HG02852 (cell line): ENCODE measurements around the gene EGFL6.

Source experiments
- ATAC-seq: cut with Tn5 transposase; IDR thresholded peaks from one replicate; pipeline ENCODE4 v1.9.1; 2021; ENCODE audit warnings: mild to moderate bottlenecking, moderate library complexity; ENCODE audit not compliant: unreplicated experiment

The EGFL6 gene

DNA sequence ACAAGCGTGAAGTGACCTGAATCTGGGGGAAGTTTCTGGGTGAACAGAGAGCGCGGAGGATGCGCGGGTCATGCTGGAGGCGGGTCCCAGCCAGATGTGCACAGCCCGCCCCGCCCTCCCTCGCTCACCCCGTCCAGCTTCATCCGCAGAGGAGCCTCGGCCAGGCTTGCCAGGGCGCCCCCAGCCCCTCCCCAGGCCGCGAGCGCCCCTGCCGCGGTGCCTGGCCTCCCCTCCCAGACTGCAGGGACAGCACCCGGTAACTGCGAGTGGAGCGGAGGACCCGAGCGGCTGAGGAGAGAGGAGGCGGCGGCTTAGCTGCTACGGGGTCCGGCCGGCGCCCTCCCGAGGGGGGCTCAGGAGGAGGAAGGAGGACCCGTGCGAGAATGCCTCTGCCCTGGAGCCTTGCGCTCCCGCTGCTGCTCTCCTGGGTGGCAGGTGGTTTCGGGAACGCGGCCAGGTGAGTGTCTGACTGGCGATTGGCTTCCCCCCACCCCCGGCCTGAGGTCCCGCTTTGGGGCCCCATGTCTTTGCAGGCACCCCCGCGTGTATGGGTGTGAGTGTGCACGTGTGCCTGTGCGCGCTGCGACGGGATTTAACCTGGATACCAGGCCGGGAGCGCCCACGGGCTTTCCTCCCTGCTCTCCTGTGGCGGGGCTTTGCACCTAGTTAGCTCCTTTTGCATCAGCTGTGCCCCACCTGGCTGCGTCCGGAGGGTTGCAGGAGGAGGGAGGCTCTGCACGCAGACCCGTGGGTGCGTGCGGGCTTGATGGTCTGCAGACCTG is at the start of gene EGFL6:
EGFL6 (plus strand) TSS at position 123 of the 782 bp plus-strand sequence; CDS start at position 384, 261 bp downstream.
- ATAC-seq, result no peak

GRCh38 chrX:13520351-13520750 is 49.0 kb upstream of the EGFL6 start:
- no peak for ATAC-seq

DNA sequence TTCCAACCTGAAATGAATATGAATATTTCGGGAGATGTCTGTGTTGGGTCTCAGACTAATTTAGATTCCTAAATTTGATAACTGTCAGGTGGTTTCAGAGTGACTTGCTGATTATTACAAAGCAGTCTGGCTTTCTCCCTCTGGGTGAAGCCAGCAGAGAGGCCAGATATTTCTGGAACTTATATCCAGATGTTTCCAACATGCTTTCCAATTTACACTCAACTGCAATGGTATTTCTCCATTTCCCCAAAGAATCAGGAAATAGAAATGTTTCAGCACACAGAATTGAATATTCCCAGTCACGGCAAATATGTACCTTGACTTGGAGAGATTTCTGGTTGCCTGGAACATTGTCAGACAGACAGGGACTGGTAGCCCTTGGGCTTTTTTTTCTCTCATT is 48.5 kb upstream of the EGFL6 start:
- no peak for ATAC-seq

DNA sequence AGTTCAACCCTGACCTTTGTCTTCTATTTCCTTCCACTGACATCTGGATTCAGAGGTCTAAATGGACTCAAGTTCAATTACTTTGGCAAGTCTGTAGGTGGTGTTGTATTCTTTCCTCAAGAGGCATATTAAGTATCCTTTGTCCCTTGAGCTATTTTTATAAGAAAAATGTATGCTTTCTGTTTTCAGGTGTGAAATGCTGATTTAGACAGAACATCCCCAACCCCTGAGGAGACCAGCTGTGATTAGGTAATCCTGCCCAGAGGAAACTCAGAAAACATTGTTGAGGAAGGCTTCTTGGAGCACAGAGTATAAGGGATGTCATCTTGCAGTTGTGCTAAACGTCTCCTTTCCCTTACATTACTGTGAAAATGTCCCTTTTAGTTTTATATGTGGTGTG is 46.6 kb upstream of the EGFL6 start:
- ATAC-seq, result no peak

- ATAC-seq, result no peak
Observed at GRCh38 chrX:13533726-13534125, 35.7 kb upstream of the EGFL6 start.

DNA sequence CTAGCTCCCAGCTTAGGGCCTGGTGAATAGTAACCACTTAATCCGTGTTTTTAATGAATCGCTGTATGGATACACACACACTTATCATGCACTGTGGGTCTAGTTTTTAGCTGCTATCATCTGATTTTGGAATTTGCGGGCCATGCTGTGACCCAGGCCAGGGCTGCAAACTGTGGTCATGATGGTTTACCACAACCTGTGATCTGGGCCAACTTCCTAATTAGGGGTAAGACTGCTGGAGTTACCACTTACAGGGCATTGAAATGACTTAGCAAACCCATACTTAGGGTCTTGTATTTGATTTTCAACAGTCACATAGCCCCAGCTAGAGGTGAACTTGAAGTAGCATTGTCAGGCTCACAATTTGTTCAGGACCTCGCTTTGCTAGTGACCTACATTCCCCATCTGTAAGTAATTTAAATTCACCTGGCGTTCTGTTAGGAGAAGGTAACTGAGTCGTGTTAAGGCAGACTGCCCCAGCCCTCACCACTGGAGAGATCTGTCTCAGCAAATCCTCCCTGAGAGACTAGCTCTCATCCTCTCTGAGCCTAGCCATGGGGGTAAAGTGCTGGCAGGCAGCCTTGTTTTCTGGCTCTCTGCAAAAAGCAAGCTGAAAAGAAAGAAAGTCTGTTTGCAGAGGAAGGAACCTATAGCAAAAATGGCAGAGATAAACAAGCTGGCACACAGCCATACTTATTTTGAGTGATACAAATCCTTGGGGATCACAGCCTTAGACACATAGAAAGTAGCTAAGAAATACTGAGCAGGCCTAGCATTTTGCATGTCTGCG is 33.8 kb upstream of the EGFL6 start:
- no peak for ATAC-seq

- no peak for ATAC-seq
Observed at GRCh38 chrX:13536551-13536950, 32.9 kb upstream of the EGFL6 start.

DNA sequence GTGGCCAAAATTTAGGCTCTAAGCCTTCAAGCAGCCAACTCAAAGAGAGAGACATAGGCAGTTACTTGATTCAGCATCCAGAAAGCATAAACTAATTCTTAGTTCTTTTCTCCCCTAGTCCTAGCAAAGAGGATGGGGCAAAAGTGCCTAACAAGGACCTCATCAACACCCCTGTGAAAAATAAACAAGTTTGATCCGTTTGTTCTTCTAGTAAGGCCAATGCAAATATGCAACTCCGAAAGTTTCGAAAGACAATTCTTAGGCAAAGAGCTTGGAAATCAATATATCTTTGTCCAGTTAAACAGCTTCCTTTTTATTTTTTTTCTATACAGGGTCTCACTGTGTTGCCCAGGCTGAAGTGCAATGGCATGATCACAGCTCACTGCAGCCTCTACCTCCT is 31.0 kb upstream of the EGFL6 start:
- ATAC-seq, result no peak

GRCh38 chrX:13540602-13541001 is 28.8 kb upstream of the EGFL6 start:
- no peak for ATAC-seq

GRCh38 chrX:13545726-13546125 is 23.7 kb upstream of the EGFL6 start:
- ATAC-seq, result no peak

GRCh38 chrX:13547671-13548070 is 21.7 kb upstream of the EGFL6 start:
- no peak for ATAC-seq

DNA sequence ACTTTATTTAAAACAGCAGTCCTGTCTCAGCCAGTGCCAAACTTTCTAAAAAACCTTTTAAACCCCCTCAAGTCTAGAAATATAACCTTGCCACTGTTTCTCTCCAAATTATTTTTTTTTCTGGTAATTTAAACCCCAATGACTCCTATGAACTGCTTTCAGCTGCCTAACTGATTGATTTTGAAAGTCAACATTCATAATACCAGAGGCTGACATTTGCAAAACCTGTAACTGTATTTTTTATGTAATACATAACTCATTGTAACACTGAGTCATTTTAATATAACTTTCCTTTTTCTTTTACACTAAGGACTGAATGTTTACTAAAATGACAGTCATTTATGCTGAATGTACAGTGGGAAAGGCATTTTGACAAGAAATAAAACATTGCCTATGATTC is 19.1 kb upstream of the EGFL6 start:
- ATAC-seq, result no peak

DNA sequence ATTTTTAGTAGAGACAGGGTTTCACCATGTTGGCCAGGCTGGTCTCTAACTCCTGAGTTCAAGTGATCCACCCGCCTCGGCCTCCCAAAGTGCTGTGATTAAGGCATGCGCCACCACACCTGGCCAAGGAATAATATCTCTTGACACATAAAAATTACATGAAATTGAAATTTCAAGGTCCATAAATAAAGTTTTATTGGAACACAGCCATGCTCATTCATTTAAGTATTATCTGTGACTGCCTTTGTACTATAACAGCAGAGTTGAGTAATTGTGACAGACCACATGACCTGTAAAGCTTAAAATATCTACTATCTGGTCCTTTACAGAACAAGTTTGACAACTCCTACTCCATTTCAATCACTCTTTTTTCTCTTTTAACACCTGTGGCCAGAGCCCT is 17.8 kb upstream of the EGFL6 start:
- no peak for ATAC-seq

GRCh38 chrX:13552892-13553291 is 16.5 kb upstream of the EGFL6 start:
- no peak for ATAC-seq

DNA sequence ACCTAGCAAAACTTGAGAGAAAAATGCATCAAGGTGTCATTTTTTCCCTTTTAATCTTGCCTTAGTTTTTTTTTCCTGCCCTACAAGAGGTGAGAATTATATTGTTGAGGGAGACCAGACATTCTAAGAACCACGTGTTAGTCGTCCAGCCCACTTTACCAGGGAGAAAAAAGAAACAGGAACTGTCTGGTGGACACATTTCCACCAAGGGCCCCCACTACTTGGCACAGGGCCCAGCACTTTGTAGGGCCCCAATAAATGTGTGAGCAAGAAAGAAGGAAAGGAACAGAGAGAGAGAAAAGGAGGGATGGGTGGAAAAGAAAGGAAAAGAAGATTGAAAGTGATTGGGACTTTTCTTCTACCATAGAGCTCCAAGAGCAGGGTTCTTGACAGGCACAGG is 3.9 kb upstream of the EGFL6 start:
- no peak for ATAC-seq

DNA sequence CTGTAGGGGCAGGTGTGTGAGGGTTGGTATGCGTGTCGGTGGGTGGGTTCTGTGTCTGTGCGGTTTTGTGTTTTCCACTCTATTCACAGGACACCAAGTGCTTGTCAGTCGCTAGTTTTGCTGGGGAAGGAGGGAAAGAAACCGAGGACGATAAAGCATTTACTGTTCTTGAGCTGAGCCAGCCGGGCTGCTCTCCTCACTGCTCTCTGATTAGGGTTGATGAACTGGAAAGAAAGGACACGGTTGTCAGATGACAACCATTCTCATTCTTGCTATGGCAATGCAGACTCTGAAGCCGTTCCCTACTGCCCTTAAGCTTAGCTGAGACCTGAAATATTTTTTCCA is 832 bp downstream of the EGFL6 start:
- ATAC-seq, result no peak

GRCh38 chrX:13571136-13571535 is 1.7 kb downstream of the EGFL6 start:
- ATAC-seq, result no peak

- ATAC-seq, result peak; percentile 79
Observed at GRCh38 chrX:13574600-13574999, 5.2 kb downstream of the EGFL6 start.

DNA sequence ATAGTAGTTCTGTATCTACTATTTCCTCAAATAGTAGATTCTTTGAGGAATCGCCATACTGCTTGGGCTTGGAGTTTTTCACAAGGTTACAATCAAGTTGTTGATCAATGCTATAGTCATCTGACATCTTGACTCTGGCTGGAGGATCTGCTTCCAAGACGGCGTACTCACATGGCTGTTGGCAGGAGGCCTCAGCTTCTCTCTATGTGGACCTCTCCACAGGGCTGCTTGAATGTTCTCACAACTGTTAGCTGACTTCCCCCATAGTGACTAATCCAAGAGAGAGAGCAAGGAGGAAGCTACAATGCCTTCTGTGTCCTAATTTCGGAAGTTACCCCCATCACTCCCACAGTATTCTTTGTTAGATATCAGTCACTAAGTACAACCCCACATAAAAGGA is 10.3 kb downstream of the EGFL6 start:
- no peak for ATAC-seq

DNA sequence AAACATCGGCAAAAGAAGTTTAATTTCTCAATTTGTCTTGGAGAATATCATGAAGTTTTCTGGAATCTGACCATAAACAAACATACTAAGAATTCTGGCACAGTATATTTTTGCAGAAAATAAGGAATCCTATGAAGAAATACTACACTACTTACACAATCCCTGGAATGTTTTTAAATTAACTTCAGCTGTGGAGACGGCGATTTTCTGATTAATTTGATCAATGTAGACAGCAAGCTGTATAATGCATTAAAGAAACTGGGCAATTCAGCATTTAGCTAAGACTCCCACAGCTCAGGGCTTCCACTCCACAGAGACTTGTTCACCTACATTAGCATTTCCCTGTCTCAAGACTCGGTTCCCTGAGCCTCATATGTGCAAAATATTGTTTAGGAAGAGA is 12.2 kb downstream of the EGFL6 start:
- ATAC-seq, result no peak

DNA sequence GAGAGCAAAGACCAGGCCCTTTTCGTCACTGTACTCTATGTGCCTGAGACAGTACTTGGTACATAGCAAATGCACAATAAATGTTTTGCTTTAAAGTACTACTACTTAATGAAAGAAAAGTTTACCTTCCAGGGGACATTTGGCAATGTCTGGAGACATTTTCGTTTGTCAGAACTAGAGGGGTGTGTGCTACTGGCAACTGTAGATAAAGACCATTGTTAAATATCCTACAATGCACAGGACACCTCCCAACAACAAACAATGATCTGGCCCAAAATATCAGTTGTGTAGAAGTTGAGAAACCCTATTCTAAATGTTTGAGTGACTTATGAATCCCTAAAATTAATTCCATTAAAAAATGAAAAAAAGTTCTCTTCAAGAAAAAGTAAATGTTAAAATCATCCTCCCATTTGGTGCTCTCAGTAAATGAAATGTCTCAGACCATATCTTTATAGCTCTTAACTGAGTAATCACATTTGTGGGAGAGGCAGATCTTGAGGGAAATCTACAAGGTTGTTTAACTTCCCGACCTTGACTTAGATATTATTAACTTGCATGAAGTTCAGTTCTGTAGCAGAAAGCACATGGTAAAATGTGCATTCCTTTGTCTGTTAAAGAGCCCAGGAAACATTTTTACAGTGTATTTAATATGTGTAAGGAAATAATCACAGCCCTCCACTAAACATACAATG is 18.5 kb downstream of the EGFL6 start:
- ATAC-seq, result no peak

DNA sequence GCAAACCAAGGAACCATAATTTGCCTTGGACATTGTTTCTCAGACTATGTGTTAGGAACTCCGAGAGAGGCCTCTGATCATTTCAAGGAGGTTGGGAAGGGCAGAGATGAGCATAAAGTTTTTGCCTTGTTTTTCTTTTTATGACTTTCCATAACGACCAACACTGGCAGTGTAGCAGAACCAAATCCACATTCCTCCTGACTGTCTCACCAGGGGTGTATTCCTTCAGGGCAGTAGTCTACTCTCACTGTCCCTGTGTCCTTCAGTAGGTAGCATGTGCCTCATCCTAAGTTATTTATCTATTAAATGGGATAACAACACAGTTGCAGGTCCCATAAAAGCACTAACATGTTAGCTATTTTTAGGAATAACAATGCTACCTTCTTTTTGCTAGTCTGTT is 20.8 kb downstream of the EGFL6 start:
- no peak for ATAC-seq
